Glomerular visceral epithelial cell (primary cell): ENCODE measurements around the gene TRPC4AP.

ENCODE experiments used
- DNase-seq: peaks from one replicate; pipeline ENCODE4 v3.0.0-alpha.2; 2016; ENCODE audit errors: extremely low spot score

Gene TRPC4AP

DNA sequence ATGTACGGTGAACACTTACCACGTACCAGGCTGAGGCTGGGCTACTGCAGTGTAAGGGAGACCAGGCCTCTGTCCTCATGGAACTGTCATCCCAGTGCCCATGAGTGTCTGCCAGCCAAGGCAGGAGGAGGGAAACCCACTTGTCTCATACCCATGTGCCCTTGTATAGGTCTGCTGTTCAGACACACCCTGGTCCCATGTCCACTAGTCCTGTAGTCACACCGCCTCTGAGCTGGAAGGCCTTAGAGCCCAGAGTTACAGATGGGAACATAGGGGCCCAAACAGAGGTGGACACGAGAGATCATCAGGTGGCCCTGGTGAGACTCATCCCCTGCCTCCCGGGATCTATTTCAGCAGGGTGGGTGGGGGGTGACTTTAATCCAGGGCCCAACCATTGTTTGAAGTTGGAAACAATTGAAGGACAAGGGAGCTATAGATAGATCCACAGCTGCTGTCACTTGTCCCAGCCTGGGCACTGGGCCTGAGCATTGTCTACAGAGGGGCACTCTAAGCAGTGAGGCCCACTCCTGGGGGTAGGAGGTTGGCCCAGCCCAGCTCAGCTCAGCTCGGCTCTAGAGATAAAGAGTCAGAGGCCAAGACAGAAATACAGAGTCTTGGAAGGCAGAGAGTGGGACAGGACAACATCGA is 122.3 kb downstream of the TRPC4AP start:
- no peak for DNase-seq

DNA sequence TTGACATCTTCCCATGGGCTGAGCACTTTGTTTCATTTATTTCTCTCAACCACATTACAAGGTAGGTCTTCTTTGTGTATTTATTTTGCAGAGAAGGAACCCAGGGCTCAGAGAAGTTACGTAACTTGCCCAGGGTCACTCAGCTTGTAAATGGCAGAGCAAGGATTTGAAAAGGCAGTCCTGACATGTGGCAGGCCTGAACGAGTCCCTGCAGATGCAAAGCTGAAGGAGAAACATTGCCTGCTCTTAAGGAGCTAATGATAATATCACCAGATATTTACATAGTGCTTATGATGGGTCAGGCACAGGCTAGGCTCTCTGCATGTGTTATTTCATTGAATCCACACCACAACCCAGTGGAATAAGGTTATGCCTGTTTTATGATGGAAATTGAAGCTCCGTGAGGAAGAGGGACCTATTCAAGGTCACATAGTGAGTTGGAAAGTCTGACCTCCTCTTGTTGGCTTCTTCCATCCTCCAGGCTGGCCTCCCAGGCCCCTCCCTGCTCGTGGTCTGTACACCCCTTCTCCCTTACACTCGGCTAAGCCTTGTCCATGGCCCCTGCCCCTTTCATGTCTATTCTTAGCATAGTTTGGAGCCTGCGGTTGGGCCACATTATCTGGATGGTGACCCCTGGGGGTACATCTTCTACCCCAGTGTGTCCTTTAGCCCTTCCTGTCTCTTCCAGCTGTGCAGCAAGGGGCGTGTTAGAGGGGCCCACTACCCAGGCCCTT is 124.4 kb downstream of the TRPC4AP start:
- DNase-seq: no peak

DNA sequence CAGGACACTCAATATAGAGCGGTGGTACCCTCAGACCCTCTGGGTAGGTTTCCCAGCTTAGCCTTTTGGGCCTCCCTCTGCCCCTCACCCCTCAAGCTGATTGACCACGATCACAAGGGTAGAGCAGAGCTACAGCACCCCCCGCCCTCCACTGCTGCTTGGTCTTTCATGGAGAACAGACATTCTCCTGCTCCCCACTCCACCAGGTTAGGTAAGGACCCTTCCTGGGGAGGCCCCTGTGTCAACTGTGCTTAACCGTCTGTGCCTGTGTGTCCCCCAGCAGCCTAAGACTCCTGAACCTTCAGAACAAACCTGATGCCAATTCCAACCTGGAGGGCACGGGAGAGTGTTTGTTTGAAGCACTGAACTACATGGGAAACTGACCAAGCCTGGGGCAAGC is 125.2 kb downstream of the TRPC4AP start:
- no peak for DNase-seq

DNA sequence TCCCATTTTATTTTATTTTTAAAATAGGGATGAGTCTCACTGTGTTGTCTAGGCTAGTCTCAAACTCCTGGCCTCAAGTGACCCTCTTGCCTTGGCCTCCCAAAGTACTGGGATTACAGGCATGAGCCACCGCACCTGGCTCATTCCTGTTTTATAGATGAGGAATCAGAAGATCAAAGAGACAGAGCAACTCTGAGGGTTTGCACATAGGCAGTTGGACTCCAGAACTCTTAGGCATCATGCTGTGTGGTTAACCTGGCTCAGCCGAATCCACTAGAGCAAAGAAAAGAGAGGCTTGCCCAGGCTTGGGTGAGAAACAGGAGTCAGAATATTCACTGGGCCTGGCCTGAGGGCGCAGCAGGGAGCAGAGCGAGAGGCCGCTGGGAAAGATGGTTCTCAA is 127.6 kb downstream of the TRPC4AP start:
- DNase-seq: no peak

DNA sequence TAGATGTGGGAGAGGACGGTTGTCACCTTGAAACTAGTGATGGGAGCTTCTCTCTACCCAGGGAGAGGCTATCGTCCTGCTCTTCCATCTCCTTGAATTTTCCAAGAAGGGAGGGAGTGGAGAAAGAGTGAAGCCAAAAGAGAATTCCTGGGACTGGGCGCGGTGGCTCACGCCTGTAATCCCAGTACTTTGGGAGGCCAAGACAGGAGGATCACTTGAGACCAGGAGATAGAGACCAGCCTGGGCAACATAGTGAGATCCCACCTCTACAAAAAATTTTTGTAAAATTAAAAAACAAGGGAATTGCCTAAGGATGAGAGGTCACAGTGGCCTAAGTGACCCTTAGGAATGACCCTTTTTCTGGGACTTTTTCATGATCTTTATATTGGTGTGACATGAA is 128.1 kb downstream of the TRPC4AP start:
- DNase-seq: no peak

DNA sequence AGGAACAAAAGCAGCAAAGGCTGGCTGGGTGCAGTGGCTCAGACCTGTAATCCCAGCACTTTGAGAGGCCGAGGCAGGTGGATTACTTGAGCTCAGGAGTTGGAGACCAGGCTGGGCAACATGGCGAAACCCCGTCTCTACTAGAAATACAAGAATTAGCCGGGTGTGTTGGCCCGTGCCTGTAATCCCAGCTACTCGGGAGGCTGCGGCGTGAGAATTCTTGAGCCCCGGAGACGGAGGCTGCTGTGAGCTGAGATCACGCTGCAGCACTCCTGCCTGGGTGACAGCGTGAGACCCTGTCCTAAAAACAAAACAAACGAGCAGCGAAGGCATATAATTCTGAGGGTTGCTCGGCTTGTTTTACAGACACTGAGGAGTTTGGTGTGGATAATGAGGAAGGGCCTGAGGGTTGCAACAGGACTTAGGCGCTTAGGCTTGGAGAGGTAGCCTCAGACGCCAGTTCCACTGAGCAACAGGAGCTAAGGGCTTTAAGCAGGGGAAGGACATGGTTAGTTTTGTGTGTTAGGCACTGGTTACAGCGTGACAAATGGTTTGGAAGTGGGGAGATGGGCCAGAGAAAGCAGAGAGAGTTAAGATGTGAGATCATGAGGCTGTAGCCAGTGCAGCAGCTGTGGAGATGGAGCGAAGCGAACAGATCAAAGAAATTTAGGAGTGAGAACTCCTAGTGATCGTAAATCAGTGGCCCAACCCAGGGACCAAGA is 135.7 kb downstream of the TRPC4AP start:
- DNase-seq: no peak

DNA sequence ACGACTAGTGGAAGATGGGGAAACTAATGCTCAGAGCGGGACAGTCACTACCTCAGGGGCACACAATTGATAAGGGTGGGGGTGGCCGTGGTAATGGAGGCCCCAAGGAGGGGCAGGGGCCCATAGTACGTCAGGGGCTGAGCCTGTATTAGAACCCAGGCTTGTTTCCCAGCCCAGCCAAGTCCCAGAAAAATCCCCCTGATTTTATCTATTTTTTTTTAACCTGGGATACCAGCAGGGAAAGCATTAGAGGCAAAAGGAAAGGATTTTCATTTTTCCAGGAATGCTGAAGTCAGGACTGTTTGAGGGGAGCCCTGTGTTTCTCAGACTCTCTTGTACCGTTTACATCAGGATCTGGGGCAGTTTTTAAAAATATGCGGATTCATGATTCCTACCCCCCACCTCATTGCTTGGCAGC is 136.6 kb downstream of the TRPC4AP start:
- no peak for DNase-seq

DNA sequence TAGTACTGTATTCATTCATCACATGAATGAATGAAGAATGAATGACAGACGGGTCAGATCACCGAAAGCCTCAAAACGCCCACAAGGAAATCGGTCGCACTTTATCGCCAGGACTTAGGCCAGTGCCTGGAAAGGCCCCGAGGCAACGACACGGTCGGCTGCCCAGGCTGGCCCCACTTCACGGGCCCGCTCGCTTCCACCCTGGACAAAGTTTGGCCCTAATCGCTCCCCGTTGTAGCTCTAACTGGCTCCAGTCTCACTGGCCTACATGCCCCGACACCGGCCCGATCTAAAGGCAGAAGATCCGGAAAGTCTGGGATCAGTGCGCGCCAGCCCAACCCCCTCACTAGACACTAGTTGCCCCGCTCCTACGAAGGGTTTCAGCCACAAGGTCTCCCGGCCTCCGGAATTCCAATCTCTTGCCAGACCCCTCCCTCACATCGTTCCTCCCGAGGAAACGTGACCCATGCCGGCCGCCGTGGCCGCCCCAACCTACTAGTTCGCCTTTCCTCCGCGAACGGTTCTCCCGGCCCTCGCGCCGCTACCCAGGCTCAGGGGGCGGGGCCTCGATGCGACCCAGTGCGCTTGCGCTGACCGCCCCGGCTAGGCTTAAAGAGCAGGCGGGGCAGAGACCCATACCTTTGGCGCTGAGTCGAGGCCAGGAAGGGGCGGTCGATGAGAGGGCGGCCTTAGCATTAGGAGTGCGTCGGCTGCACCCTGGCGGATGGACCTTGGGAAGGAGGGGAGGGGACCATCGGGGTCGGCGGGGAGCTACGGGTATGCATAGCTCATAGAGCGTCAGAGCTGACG is 137.2 kb downstream of the TRPC4AP start, which contains the start of the genes GSS and MYH7B:
Gene GSS, minus strand, starts transcription at position 576 of the 810 bp plus-strand sequence. CDS start 3,954 bp downstream, outside the sequence.
Gene MYH7B, plus strand, starts transcription at position 638 of the 810 bp plus-strand sequence. CDS start 22,138 bp downstream, outside the sequence.
- peak; percentile 98 for DNase-seq

DNA sequence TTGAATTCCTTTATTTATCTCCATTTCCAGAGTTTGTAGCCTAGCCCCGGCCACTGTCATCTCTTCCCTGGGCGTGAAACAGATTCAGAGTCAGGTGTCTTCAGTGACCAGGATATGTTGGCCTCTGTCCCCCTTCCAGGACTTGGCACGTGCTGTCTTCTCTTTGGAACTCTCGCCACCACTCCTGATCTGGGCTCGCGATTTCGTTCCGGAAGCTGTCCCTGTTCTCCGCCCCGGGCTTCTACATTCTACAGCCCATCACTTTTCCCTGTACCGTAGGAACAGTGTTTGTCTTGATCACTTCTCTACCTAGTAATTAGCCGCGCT is 137.7 kb downstream of the TRPC4AP start:
- no peak for DNase-seq

DNA sequence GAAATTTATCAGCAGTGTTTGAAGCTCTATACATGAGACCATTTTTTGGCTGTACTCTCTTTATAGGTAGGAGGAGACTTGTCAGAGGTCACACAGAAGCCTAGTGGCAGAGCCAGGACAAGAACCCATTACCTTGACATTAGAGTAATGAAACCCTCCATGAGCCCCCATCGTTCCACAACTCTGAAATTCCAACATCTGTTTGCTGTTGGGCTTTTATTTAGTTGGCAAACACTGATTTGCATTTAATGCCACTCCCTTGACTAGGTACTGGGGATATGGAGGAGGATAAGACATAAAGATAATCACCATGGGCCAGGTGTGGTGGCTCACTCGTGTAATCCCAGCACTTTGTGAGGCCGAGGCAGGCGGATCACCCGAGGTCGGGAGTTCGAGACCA is 138.6 kb downstream of the TRPC4AP start:
- DNase-seq: no peak

DNA sequence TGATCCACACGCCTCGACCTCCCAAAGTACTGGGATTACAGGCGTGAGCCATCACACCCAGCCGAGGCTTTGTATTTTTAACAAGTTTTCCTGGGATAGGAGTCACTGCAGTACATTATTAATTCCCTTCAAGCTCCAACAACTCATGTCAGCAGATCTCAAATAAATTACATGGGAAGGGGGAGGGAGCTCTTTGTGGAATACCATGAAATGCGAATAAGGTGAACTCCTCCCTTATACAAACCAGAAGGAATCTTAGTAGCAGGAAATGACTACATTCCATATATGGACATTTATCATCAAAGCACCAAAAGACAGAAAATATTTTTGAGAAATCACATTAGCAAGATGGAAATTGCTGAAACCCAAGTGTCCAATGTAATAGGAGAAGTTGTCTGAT is 139.9 kb downstream of the TRPC4AP start:
- DNase-seq: peak; percentile 66
